CD4-positive, alpha-beta T cell treated with Interleukin-12 subunit alpha and Interleukin-12 subunit beta, for 1 hour (primary cell): ENCODE measurements around the gene USP51.
A peak's percentile ranks its signal among the peaks of the same experiment; 100 is the strongest.
"Not testable (repeated sequence)": the region's sequence is repeated elsewhere in the genome, so short reads cannot be mapped to it uniquely, and the experiment has no call there.

Source experiments
- DNase-seq: peaks from one replicate; pipeline ENCODE4 v3.0.0-alpha.2; 2020

The USP51 gene

DNA sequence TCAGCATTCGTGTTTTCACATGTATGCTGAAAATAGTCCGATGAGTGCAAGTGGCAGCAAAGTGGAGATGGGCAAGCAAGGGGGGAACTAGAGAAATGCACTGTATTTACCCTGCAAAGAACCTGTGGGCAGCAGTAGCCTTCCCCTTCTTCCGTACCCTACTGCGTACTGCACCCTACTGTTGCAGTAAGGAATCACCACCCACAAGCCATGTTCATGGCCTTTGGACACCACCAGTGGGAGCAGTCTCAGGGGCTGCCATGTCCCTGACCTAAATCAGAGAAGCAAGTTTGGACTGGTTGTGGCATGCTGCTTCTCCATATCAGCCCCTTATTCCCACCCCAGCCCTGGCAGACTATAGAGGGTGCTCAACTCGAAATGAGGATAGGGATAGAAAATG is 25.6 kb downstream of the USP51 start:
- DNase-seq: not testable (repeated sequence)

DNA sequence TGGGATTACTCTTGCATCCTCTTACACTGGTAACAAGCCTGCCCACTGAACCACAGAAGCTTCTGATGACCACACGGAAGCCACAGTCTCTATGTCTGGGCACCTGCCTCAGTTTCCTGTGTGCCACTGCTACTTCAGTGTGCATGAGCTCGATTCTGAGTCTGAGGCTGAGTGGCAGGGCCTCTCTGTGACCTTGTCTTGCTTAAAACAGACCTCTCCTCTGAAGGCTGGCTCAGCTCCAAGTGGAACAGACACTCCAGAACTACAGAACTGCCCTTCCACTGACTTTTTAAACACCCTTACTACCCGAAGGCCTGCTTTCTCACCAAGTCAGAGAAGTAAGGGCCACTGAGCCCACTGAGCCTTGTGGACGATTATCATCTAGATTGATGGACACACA is 29.7 kb downstream of the USP51 start:
- DNase-seq: not testable (repeated sequence)

DNA sequence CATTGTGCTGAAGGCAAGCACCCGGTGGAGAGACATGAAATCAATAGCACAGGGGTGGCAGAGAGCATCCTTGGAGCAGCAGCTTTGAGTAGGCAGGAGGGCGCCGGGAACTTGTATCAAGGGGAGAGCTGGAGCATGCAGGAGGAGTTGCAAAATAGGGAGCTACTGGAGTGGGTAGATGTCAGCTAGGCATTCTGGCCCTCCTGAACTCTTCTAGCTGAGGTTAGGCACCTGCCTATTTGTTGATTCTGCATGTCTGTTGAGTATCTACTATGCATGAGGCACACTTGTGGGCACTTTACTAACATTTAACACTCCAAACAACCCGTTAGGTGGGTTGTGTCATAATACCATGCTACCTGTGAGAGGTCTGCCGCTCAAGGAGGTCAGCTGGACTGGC is 30.2 kb downstream of the USP51 start:
- DNase-seq: not testable (repeated sequence)

DNA sequence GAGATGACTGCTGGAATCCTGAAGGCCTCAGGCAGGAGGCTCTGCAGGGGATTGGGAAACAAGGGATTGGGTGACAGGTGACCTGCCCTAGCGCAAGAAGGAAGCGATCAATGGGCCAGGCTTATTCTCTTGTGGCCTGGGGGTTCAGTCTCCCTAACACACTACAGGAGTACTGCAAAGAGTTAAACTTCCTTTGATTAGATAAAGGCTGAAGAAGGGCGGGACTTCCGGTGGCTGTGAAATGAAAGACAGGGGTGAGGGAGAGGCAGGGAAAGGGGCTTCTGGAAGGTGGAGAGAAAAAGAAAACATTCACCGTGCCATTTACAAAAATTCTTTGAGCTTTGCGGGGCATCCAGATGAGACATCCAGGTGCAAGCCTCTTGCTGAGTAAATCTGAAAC is 33.9 kb downstream of the USP51 start:
- not testable (repeated sequence) for DNase-seq

DNA sequence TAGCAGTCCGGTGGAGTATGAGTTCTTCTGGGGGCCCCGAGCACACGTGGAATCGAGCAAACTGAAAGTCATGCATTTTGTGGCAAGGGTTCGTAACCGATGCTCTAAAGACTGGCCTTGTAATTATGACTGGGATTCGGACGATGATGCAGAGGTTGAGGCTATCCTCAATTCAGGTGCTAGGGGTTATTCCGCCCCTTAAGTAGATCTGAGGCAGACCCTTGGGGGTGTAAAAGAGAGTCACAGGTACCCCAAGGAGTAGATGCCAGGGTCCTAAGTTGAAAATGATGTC is 36.9 kb downstream of the USP51 start:
- no peak for DNase-seq

DNA sequence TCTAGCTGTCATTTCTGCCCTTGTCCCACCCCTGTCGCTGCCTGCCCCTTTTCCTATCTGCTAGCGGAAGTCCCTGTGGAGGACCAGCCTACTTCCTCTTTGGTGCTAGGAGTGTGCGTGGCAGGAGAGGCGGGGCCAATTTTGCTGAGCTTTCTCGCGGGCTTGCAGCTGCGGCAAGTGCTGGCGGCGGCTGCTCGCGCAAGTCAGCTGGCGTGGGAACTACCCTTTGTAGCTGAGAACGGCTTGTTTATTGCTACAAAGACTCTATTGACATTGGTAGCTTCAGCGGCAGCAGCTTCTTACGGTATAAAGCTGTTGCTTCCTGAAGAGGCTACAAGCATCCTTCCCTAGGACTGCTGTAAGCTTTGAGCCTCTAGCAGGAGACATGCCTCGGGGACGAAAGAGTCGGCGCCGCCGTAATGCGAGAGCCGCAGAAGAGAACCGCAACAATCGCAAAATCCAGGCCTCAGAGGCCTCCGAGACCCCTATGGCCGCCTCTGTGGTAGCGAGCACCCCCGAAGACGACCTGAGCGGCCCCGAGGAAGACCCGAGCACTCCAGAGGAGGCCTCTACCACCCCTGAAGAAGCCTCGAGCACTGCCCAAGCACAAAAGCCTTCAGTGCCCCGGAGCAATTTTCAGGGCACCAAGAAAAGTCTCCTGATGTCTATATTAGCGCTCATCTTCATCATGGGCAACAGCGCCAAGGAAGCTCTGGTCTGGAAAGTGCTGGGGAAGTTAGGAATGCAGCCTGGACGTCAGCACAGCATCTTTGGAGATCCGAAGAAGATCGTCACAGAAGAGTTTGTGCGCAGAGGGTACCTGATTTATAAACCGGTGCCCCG is 37.4 kb downstream of the USP51 start, which contains the start of gene MAGEH1:
MAGEH1 (plus strand) TSS at position 138 of the 843 bp plus-strand sequence; CDS start at position 386, 248 bp downstream.
- DNase-seq: peak; percentile 82

DNA sequence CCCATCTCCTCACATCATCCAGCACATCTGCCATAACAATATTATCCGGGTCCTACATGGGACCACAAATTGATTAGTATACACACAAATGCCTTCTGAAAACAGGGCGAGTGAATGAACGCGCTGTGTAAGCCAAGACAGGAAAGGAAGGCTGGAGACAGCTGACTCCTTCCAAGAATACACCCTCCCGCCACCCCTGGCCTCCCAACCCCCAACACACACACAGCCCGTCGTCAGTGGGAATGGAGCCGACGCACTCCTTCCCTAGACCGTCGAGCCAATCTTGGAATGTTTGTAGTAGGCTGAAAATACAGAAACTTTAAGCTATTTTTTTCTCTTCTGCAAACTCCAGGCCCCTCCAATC is 38.0 kb downstream of the USP51 start:
- no peak for DNase-seq

DNA sequence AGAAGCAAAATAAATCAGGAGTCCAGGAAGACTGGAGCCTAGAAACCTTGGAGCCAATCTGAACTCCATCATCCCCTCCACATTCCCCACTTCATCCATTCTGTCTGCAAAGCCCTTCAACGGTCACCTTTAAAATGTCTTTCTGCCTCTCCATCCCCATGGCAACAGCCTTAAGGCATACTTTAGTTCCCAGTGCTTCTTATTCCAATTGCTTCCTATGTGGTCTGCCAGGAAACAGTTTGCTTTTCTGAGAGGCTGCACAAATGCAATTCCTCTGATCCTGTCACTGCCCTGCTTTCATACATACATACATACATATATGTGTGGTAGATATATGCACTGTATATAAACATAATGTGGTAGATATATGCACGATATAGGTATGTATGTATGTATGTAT is 38.5 kb downstream of the USP51 start:
- no peak for DNase-seq

DNA sequence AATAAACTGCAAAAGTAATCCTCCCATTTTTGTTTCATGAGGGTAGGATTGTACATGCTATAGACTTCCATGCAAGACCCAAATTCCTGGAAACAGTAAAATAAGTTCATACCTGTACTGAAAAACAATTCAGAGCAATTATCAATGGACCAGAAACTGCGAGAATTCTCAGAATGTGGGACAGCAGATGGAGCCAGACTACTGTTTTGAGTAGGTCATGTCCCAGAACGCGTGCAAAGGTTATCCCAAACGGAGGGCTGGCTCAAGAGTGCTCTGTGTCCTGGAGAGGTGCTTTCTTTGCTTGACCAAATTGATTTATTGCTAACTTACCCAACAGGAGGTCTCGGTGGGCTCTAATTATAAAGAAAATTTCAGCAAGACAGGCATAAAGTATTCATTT is 39.4 kb downstream of the USP51 start:
- DNase-seq: no peak

DNA sequence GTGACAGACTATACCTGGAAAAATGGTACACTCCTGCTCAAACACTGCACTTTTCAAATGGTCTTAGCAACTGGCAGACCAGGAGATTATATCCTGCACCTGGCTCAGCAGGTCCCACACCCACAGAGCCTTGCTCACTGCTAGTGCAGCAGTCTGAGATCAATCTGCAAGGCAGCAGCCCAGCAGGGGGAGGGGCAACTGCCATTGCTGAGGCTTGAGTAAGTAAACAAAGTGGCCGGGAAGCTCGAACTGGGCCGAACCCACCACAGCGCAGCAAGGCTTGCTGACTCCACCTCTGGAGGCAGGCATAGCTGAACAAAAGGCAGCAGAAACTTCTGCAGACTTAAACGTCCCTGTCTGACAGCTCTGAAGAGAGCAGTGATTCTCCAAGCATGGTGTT is 46.2 kb downstream of the USP51 start:
- DNase-seq: not testable (repeated sequence)
